NCI-H1092 (cell line): ENCODE measurements around the gene LATS1.
"Not testable (repeated sequence)": the region's sequence is repeated elsewhere in the genome, so short reads cannot be mapped to it uniquely, and the experiment has no call there.

Experiments used
- DNase-seq: peaks from one replicate; lab custom pipeline; 2025; lab: John Stamatoyannopoulos, UW

LATS1 gene

DNA sequence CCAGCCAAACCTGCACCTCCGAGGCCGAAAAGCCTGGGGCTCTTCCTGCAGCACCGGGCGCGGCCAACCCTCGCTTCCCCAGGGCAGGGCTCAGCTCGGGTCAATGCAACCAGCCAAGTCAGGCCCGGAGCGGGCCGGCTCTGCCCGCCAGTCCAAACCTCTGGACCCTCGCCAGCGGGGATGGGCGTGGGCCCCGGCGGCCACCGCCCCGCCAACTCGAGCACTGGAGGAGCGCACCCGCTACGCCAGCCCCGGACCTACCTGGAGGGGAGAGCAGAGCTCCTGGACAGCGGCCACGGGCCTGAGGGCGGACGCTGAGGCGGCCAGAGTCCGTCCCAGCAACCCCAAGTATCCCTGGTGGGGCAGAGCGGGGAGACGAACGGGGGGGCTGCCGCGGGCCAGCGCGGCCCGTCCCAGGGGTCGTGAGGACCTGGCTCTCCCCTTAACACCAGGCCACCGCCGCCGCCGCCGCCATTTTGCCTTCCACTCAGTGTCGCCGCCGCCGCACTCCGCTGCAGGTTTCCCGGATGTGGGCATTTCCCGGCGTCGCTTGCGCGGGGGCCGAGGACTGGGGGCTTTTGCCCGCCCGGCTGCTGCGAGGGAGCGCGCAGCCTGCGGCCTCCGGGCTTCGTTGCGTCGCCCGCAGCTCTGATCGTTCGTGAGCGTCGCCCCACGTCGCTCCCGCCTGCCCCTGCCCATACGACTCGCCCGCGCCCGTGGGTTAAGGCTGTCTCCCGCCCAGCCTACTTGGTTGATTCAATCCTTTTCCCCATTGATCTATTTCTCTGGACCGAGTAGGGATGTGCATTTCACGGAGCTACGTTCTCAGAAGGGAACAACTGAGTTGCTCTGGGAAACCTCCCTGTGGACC is at the start of gene LATS1:
LATS1 (minus strand) TSS at position 514 of the 871 bp plus-strand sequence. CDS start 15,975 bp downstream, outside the sequence.
- peak; percentile 75 for DNase-seq

DNA sequence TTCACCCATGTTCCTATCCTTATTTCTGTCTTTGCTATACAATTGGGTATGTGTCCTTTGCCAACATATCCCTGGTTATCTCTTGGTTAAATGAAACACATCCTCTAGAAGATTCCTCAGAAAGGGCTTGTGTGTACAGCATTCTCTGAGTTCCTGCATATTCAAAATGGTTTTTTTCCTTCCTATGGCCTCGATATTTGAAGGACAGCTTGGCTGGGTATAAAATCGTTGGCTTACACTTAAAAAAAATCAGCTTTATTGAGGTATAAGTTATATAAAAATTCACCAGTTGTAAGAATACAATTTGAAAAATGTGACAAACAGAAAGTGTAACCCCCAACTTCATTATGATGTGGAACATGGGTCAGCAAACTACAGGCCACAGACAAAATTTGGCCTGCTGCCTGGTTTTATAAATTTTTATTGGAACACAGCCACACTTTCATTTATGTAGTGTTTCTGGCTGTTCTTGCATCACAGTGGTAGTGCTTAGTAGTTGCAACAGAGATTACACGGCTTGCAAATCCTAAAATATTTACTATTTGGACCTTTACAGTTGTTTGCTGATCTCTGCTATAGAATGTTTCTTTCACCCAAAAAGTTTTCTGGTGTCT is 48.4 kb upstream of the LATS1 start:
- DNase-seq, result no peak

DNA sequence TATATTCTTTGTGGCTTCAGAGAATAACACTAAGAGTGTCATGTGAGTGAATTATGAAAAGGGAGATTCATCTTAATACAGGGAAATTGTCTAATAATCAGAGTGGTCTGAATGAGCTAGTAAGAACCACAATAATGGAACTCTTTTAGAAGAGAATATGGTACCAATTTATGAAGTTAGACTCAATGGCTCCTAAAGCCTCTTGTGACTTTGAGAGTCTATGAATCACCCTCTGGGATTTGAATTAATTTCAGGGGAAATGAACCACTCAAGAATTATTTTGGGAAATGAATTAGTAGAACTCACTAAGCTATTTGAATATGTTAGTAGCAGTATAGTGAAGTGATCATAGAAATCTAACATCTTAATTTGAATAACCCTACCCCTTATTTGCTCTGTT is 46.0 kb upstream of the LATS1 start:
- DNase-seq, result no peak

DNA sequence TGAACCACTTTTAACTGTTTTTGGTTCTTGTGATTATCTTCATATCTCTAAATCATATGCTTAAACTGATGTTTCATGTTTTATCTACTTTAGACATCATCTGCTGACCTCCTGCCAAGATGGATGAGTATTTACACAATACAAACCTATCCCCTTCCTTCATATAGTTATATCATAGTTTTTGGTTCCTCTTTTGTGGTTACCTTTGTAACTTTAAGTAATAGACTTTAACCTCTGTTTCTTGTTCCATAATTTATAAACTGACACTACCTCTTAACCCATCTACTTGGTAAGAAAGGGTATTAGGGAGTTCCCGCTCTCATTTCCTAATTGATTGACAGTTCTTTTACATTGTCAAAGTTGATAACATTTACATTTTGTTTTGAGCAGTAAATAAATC is 43.5 kb upstream of the LATS1 start:
- DNase-seq, result no peak

DNA sequence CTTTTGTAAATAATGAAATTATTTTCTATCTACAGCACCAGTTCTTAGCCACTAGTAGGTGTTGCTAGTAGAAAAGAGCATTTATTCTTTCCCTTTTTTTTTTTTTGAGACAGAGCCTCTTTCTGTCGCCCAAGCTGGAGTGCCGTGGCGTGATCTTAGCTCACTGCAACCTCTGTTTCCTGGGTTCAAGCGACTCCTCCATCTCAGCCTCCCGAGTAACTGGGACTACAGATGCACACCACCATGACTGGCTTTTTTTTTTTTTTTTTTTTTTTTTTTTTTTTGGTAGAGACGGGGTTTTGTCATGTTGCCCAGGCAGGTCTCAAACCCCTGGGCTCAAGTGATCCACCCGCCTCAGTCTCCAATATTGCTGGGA is 38.3 kb upstream of the LATS1 start:
- DNase-seq, result no peak

DNA sequence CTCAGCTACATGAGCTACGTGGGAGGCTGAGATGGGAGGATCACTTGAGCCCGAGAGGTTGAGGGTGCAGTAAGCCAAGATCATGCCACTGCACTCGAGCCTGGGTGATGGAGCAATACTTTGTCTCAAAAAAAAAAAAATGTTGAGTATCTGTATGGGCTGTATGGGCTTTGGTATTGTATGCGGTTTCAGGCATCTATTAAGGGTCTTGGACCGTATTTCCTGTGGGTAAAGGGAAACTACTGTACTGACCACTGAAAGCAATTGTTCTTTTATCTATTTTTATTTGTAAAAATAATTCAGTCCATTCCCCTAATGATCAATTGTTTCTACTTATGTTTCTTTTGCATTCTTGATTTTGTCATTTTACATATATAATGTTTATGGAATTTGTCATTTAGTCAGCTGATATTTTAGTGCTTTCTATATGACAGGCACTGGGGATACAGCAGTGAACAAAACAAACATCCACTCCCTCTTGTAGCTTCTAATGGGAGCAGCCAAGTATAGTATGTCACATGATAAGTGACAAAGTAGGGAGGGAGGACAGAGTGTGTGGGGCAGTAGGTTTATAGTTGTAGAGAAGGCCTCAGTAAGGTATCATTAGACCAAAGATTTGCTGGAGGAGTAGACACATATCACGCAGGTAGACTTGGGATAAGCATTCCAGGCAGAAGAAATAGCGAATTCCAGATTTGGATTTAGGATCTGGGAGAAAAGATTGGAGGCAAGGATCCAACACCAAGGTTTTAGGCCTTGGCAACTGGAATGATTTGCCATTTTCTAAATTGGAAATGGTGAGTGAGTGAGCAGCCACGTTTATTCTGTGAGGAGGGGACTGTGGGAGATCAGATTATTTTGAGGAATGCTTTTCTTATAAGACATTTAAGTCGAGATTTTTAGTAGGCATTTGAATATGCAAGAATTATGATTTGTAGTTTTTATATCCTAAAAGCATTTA is 37.7 kb upstream of the LATS1 start:
- DNase-seq, result no peak

DNA sequence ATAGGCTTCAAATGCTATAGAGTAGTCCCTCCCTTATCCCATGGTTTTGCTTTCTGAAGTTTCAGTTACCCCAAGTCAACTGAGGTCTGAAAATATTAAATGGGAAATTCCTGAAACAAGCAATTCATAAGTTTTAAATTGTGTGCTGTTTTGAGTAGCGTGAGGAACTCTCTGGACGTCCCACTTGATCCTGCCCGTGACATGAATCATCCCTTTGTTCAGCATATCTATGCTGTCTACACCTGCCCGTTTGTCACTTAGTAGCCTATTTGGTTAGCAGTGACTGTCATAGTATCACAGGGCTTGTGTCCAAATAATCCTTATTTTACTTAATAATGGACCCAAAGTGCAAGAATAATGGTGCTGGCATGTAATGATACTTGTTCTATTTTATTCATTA is 36.6 kb upstream of the LATS1 start:
- DNase-seq, result no peak

DNA sequence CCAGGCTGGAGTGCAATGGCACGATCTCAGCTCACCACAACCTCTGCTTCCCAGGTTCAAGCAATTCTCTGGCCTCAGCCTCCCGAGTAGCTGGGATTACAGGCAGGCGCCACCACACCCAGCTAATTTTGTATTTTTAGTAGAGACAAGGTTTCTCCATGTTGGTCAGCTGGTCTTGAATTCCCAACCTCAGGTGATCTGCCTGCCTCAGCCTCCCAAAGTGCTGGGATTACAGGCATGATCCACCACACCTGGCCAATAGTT is 35.4 kb upstream of the LATS1 start:
- not testable (repeated sequence) for DNase-seq

DNA sequence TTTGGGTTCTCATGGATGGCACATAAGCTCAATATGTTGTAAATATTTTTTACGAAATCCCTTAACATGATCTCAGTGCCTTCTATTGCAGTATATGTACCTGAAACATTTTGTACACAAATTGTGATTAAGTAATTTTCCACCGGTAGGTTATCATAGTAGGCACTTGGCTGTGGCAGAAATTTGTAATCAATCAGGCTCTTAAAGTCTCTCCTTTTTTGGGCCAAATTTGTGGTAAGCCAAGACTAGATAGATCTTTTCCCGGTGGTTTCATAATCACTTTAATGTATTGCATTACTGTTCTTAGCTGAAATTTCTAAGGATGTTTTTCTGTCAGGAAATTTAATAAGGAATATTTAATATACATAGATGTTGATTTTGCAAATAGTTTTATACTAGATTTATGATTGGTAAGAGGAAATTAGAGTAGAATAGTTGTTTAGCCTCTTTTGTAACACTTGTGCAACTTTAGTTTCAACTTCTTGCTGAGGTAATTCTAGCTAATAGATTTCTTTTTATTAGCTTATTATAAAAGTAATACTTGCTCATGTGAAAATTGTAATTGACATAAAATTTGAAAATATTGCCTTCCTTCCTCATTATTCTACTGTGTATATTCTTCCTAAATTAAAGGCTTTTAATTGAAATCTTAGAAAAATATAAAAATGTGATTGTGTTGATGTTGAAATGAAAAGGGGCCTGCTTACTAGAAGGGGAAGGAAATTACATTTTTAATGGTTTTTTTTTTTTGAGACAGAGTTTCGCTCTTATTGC is 34.9 kb upstream of the LATS1 start:
- no peak for DNase-seq

DNA sequence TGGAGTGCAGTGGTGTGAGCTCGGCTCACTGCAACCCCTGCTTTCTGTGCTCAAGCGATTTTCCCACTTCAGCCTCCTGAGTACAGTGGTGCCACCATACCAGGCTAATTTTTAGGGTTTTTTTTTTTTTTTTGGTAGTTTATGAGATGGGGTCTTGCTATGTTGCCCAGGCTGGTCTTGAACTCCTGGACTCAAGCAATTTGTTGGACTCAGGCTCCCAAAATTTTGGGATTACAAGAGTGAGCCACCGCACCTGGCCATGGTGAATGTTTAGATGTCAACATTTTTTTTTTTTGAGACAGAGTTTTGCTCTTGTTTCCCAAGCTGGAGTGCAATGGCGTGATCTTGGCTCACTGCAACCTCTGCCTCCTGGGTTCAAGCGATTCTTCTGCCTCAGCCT is 34.0 kb upstream of the LATS1 start:
- not testable (repeated sequence) for DNase-seq

DNA sequence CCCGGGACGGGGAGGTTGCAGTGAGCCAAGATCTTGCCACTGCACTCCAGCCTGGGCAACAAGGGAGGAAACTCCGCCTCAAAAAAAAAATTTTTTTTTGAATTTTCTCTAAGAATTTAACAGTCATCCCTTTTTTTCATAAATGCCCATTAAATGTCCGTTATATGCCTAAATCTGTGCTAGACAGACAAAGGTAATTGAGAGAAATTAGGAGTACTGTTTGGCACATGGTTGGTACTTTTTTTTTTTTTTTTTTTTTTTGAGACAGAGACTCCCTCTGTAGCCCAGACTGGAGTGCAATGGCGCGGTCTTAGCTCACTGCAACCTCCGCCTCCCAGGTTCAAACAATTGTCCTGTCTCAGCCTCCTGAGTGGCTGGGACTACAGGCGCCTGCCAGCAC is 33.3 kb upstream of the LATS1 start:
- no peak for DNase-seq

DNA sequence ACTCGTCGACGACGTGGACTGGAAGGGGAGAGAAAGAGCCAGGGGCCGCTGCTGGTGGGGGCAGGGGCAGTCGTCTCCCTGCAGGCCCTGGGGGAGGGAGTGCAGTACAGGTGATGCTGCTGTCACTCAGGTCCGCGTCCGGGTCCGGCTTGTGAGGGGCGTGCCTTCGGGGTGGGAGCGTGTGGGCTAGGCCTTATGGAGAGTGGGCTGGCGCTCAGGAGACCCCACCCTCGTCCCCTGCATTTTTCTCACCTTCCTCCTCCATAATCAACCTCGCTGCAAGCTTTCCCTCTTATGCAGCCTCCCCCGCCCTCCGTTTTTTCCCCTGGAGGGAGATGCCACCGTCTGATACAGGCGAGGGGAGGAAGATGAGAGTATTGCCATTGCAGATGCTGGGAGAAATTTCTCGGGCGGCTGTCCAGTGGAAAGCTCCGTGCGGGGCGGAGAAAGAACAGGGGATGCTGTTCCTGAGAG is 32.3 kb upstream of the LATS1 start:
- DNase-seq, result peak; percentile 48

DNA sequence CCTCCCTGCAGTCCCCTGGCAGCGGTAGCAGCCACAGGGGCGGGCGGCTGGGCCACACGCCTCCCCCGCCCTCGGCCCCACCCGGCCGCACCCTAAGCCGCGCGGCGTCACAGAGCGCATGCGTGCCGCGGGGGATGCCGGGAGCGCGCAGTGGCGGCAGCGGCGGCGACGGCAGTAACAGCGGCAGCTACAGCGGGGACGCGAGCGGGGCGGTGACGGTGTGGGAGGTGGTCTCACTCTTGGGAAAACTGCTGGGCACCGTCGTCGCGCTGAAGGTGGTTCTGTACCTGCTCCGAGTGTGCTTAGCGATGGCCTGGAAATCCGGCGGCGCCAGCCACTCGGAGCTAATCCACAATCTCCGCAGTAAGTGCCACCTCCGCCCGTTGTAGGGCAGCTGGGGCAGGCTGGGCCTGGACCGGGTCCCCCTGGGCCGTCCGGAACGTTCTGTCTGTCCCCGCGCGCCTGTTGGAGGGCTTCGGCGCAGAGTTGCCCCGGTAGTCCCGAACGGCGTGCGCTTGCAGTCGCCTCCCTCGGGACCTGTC is 31.8 kb upstream of the LATS1 start, which contains the start of gene PCMT1:
PCMT1 (plus strand) TSS at position 148 of the 542 bp plus-strand sequence; CDS start at position 309, 161 bp downstream.
- peak; percentile 79 for DNase-seq

DNA sequence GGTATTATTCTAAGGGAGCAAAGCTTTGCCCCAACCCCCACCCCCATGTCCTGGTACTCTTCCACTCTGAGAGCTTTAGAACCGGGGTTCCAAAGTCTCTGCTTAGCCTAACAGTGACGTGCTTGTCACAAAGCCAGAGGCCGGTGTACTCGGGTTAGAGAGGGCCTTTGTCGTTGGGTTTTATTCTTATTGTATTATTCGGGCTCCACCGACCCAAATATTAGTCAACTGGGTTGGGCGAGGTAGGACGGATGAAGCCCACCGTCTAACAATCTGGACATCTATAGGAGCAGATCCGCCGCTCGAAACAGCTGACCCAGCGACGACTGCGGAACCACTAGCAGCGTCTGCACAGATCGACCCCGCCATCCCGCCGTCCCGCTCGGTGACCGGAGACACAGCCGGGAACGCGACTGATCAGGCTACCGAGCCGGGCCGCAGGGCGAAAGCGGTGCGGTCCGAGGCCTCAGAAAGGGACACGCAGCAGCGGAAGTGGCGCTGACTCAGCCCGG is 31.2 kb upstream of the LATS1 start:
- DNase-seq, result not testable (repeated sequence)

DNA sequence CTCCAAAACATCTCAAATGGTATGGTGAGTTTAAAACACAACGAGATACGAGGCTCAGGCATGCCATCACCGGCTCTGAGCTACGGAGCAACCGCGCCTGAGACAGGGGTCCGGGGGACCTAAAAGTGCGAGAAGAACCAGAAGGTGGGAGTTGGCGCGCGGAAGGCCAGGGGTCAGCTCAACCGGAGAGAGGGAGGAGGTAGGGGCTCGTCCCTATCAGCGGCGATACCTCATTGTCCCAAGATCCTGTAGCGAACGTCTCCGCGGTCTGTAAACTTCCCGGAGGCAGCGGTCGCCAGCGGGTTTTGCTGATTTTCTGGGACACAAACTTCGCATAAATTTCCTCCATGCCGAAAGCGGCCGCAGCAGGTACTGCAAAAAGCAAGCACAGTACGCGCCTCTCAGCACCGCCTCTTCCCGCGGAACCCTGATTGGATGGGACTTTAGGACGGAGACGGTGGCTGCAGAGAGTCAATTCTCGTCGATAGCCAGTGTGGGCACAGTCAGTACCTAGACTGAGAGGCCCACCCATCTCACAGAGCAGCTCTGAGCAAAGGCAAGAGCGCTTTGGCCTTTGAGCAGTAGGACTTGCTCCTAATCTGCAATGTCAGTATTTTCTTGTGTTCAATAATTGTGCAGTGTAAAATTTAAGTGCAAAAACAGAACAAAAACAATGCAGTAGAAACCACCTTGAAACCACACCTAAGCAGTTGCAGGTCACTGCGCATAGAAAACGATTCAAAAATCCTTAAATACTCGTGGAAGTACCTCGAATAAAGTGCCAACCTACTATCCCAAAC is 28.4 kb upstream of the LATS1 start, which contains the start of gene NUP43:
NUP43 (minus strand) TSS at position 383 of the 800 bp plus-strand sequence; CDS start at position 349, 34 bp downstream.
- DNase-seq, result peak; percentile 93

DNA sequence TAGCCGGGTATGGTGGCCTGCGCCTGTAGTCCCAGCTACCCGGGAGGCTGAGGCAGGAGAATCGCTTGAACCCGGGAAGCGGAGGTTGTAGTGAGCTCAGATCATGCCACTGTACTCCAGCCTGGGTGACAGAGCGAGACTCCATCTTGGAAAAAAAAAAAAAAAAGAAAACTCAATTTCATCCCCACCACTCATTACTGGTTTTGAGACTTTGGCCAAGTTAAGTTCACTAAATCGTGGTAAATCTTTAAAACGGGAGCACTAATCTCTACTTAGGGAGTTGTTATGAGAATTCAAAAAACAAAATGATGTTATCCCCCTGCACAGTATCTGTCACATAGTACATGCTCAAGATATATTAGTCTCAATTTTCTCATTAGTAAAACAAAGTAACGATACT is 27.4 kb upstream of the LATS1 start:
- DNase-seq, result not testable (repeated sequence)

DNA sequence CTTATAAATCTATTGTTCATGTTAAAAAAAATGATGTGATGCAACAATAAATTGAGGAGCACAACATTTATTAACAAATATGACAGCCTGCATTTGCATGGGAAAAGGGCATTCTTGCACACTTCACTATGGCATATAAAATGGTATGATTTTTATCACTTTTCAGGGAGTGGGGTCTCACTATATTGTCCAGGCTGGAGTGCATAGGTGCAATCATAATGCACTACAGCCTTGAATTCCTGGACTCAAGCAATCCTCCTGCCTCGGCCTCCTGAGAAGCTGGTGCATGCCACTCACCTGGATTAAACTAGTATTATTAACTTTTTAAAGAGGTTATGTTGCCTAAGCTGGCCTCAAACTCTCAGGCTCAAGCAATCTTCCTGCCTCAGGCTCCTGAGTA is 17.0 kb upstream of the LATS1 start:
- DNase-seq, result no peak

DNA sequence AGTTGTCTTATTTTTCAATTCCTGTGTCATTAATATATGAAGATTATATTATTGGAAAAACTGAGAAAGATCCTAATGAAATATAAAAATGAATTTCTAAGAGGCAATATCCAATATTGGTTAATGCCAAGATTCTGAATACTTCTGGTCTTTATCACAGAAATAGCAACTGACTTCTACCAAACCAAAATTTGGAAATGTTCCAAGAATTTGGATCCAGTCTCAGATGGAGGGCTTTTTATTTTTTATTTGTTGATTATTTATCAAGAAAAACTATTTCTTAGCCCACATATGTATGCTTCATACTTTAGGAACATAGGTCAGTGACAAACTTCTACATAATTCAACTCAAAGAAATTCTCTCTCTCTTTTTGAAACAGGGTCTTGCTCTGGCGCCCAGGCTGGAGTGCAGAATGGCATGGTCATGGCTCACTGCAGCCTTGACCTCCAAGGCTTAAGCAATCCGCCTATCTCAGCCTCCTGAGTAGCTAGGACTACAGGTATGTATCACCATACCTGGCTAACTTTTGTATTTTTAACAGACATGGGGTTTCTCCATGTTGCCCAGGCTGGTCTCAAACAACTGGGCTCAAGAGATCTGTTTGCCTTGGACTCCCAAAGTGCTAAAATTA is 15.3 kb upstream of the LATS1 start:
- DNase-seq, result no peak

DNA sequence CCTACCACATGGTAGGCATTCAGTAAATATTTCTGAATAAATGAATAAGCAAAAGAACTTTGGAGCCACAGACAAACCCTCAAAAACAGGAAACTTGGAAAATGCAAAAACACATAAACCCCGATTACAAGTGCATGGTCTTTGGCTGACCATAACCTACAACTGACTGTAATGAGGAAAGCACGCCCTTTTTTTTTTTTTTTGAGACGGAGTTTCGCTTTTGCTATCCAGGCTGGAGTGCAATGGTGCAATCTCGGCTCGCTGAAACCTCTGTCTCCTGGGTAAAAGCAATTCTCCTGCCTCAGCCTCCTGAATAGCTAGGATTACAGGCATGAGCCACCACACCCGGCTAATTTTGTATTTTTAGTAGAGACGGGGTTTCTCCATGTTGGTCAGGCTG is 11.9 kb upstream of the LATS1 start:
- DNase-seq, result no peak
